Psoas muscle (tissue), 8 donors: ENCODE results near the gene ATP5PO. TPM values are rescaled to one million over a fixed set of nuclear protein-coding genes. Genes with fewer than 3 reads are reported as not detected.

Source experiments
- ATAC-seq, 4 donors: fragments of 200-7000 bp; cut with Tn5 transposase; one replicate each; pipeline ENCODE4 v1.9.1; 2020; ENCODE audit warnings: moderate library complexity in 3 of 4, mild to moderate bottlenecking in 2 of 4
- DNase-seq, 2 donors: peaks; one replicate each; pipeline ENCODE4 v3.0.0-alpha.2; 2020
- H3K27ac ChIP-seq: fragments of 200-600 bp; one replicate; pipeline ENCODE4 v1.8.0; 2022
- H3K27me3 ChIP-seq, 3 donors: fragments of 200-600 bp in 1 of 3; one replicate each; pipeline versions ENCODE4 v1.6.1 to v1.8.0; 2013 to 2022; ENCODE audit warnings: low read length in 2 of 3, mild to moderate bottlenecking in 2 of 3, moderate library complexity in 1 of 3; ENCODE audit not compliant: insufficient read depth in 3 of 3
- H3K36me3 ChIP-seq, 2 donors: fragments of 200-600 bp in 1 of 2; one replicate each; pipeline versions ENCODE4 v1.6.1 to v1.8.0; 2013 to 2022; ENCODE audit warnings: low read depth in 1 of 2, mild to moderate bottlenecking in 1 of 2, moderate library complexity in 1 of 2; ENCODE audit not compliant: insufficient read depth in 1 of 2
- H3K4me1 ChIP-seq: fragments of 200-600 bp; one replicate; pipeline ENCODE4 v1.8.0; 2022
- H3K4me3 ChIP-seq: fragments of 200-600 bp; one replicate; pipeline ENCODE4 v1.8.0; 2022; ENCODE audit warnings: mild to moderate bottlenecking
- H3K9me3 ChIP-seq: fragments of 200-600 bp; one replicate; pipeline ENCODE4 v1.8.0; 2022
- CTCF ChIP-seq: fragments of 200-600 bp; IDR thresholded peaks from one replicate; pipeline ENCODE4 v1.8.0; 2022; ENCODE audit warnings: antibody characterized with exemption
- WGBS, 3 donors: extraction: QIAGEN DNeasy Blood & Tissue Kit; methylation state at CpG; one replicate each; pipeline versions ENCODE4 v1.1.6 to v1.1.7; 2013; 5-methylcytosine and 5-hydroxymethylcytosine counted together
- intact Hi-C, 2 donors: fragments of 100-400 bp; cut with DNase I; formaldehyde crosslinking; loops; one replicate each; pipeline versions ENCODE4 v1.11.0 to v1.14.2; 2022
- polyA plus RNA-seq, 3 donors: library from polyadenylated mRNA; stranded (reverse); fragments of 200-250 nt; gene quantifications; one replicate each; pipeline ENCODE4 v1.2.3, GENCODE V29; 2013
- total RNA-seq, 4 donors: library from RNA; stranded (reverse); fragmentation: NEBNext Ultra II Directional in 2 of 4; extraction: Animal tissue kit (Norgen Biotek cat#: 25700) in 2 of 4; gene quantifications; one replicate each; pipeline versions ENCODE4 v1.2.1 to v1.2.4, GENCODE V29; 2021 to 2023
- donor health status: healthy with polysubstance abuse.
- donor health status: DM: no; HTN: no; CAD: no; lungs with moderate emphysema.
- donor health status: Bipolar disorder and iron deficiency.
- donor health status: healthy.
- donor health status: DM: yes; HTN: yes; CAD: no.
- donor health status: DM: no; HTN: no; CAD: no.
- donor health status: DM: no; HTN: no; CAD: no.
- donor health status: DM: yes; HTN: yes; CAD: no.

ATP5PO gene
- total and polyA plus RNA-seq, 7 donors, result 294 to 680 (median 473) TPM

- H3K4me1 ChIP-seq, result no peaks in the 10 kb centered on the region
- H3K9me3 ChIP-seq, result no peaks in the 10 kb centered on the region
- H3K4me3 ChIP-seq, result no peak overlapping the region
- intact Hi-C loops, result no loop called here
- no peaks in the 10 kb centered on the region for H3K27me3 ChIP-seq
- no peak overlapping the region for H3K27ac ChIP-seq
- WGBS, 3 donors, result 93 to 94% (median 94%) methylated on average over 8 of the region's 8 CpGs
- H3K36me3 ChIP-seq, result no peaks in the 10 kb centered on the region
- DNase-seq, result peak in 1 of 2 donors; percentile 13
- TF ChIP-seq CTCF, result no peak
- ATAC-seq, result no peak
Observed at GRCh38 chr21:33860332-33860879, 55.2 kb downstream of the ATP5PO start.

GRCh38 chr21:33859373-33860102 is 56.1 kb downstream of the ATP5PO start:
- Histone ChIP-seq H3K4me1 (no peaks in the 10 kb centered on the region), H3K27me3 (no peaks in the 10 kb centered on the region), H3K27ac (no peak overlapping the region), H3K36me3 (no peaks in the 10 kb centered on the region), H3K4me3 (no peak overlapping the region), H3K9me3 (no peaks in the 10 kb centered on the region)
- WGBS, 3 donors, result 83 to 92% (median 92%) methylated on average over 18 of the region's 18 CpGs
- ATAC-seq (no peak), DNase-seq (peak in 1 of 2 donors; percentile 6)
- intact Hi-C loops, result no loop called here
- TF ChIP-seq CTCF, result no peak

- ATAC-seq (no peak), DNase-seq (peak in 1 of 2 donors; percentile 44)
- Histone ChIP-seq H3K27ac (no peak overlapping the region), H3K4me1 (no peaks in the 10 kb centered on the region), H3K27me3 (no peaks in the 10 kb centered on the region), H3K36me3 (no peaks in the 10 kb centered on the region), H3K9me3 (no peaks in the 10 kb centered on the region), H3K4me3 (no peak overlapping the region)
- intact Hi-C loops, result no loop called here
- WGBS, 3 donors, result 51 to 74% (median 60%) methylated on average over 15 of the region's 15 CpGs
- TF ChIP-seq CTCF, result no peak
Observed at GRCh38 chr21:33858667-33859372, 56.8 kb downstream of the ATP5PO start.

GRCh38 chr21:33857846-33858666 is 57.5 kb downstream of the ATP5PO start:
- TF ChIP-seq CTCF, result no peak
- Histone ChIP-seq H3K4me3 (no peak overlapping the region), H3K27ac (no peak overlapping the region), H3K27me3 (no peaks in the 10 kb centered on the region), H3K9me3 (no peaks in the 10 kb centered on the region), H3K36me3 (no peaks in the 10 kb centered on the region), H3K4me1 (no peaks in the 10 kb centered on the region)
- peak in 1 of 2 donors; percentile 18 for DNase-seq
- intact Hi-C loops, result no loop called here
- WGBS, 3 donors, result 83 to 86% (median 85%) methylated on average over 25 of the region's 25 CpGs
- ATAC-seq, result no peak
